Neutrophil (primary cell): ENCODE measurements around the gene GRWD1.

ENCODE experiments used
- H3K27ac ChIP-seq: fragments of 200-600 bp; sonication (generic); 2 replicates; pipeline ENCODE4 v1.5.1; 2016; ENCODE audit warnings: mild to moderate bottlenecking, moderate library complexity
- H3K27me3 ChIP-seq: fragments of 200-600 bp; sonication (generic); 2 replicates; pipeline ENCODE4 v1.6.0; 2016; ENCODE audit warnings: mild to moderate bottlenecking
- H3K36me3 ChIP-seq: fragments of 200-600 bp; sonication (generic); 2 replicates; pipeline ENCODE4 v1.5.1; 2017
- H3K4me1 ChIP-seq, 2 experiments: fragments of 200-600 bp in 1 of 2; sonication (generic) in 1 of 2; 1 replicate in 1 of 2; 2 replicates in 1 of 2; pipeline versions ENCODE4 v1.5.1 to v1.6.1; 2013 to 2016; ENCODE audit warnings: low read depth in 1 of 2, low read length in 1 of 2, mild to moderate bottlenecking in 1 of 2, moderate library complexity in 1 of 2; ENCODE audit not compliant: control insufficient read depth in 1 of 2, insufficient read depth in 1 of 2
- H3K4me3 ChIP-seq, 2 experiments: fragments of 200-600 bp in 1 of 2; sonication (generic) in 1 of 2; 1 replicate in 1 of 2; 2 replicates in 1 of 2; pipeline ENCODE4 v1.5.1; 2013 to 2016; ENCODE audit warnings: low read depth in 1 of 2, low read length in 1 of 2, mild to moderate bottlenecking in 1 of 2, moderate library complexity in 1 of 2
- H3K9me3 ChIP-seq: fragments of 200-600 bp; sonication (generic); 2 replicates; pipeline ENCODE4 v1.5.1; 2016
- CTCF ChIP-seq: fragments of 200-600 bp; sonication (generic); IDR thresholded peaks from 2 replicates; pipeline ENCODE4 v1.5.1; 2016; ENCODE audit warnings: antibody characterized with exemption

The GRWD1 gene

GRCh38 chr19:48443256-48443655, 2.5 kb upstream of the GRWD1 start:
- H3K36me3 ChIP-seq: no peaks in the 10 kb centered on the region
- H3K9me3 ChIP-seq: no peaks in the 10 kb centered on the region
- no peak overlapping the region for H3K4me3 ChIP-seq
- H3K27ac ChIP-seq: no peak overlapping the region
- peaks cover 25 to 27% of the 10 kb centered on the region in 2 experiments for H3K4me1 ChIP-seq
- peaks cover 57% of the 10 kb centered on the region for H3K27me3 ChIP-seq
- TF ChIP-seq CTCF: no peak

- Histone ChIP-seq H3K4me3 (peak overlapping the region in 1 of 2 experiments; percentile 21), H3K4me1 (peaks cover 25 to 27% of the 10 kb centered on the region in 2 experiments), H3K9me3 (no peaks in the 10 kb centered on the region), H3K27me3 (peaks cover 57% of the 10 kb centered on the region), H3K27ac (no peak overlapping the region), H3K36me3 (no peaks in the 10 kb centered on the region)
- no peak for TF ChIP-seq CTCF
These were observed 2.1 kb upstream of the GRWD1 start for GRCh38 chr19:48443731-48444128.

DNA sequence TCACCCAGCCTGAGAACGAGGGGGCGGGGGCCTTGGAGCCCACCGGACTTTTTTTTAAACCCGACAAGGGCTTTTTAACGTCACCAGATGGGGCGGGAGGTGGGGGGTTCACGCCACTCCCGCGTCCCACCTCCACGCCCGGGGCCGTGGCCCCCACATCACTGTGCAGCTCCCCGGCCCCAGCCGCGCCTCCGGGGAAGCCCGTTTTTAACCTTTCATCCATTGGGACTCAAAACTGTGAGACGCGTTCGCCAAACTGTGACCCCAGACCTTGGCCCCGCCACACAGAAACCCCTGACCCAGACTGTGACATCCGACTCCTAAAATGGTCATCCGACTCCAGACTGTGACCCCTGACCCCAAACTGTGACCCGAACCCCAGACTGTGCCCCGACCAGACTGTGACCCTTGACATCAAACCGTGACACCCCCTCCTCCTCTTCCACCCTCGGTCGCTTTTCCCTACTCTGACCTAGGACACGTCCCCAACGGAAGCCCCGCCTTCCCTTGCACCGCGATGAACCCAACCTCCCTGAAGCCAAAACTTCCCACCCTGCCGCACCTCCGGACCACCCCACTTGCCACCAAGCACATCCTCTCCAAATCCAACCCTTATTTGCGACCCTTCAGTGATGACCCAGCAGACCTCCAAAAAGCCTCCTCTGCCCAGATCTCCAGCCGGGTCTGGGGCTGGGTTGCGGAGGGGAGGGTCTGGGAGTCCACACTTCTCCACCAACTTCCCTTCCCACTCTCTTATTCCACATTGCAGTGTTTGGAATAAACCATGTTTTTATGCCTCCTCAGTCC, 1.5 kb upstream of the GRWD1 start:
- Histone ChIP-seq H3K36me3 (no peaks in the 10 kb centered on the region), H3K9me3 (no peaks in the 10 kb centered on the region), H3K27me3 (peaks cover 57% of the 10 kb centered on the region), H3K4me3 (peak overlapping the region in 1 of 2 experiments; percentile 21), H3K4me1 (peaks cover 25 to 27% of the 10 kb centered on the region in 2 experiments), H3K27ac (no peak overlapping the region)
- TF ChIP-seq CTCF: no peak

DNA sequence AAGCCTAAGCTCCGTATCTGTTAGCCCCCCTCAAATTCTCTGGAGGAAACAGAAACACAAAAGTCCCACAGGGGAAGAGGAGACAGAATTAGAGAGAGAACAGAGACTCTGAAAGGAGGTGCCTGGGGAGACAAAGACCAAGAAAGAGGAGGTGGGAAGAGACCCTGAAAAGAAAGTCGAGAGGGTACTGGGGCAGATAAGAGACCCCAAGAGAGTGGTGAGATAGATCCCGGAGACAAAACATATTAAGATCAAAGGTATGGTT, 915 bp upstream of the GRWD1 start:
- H3K9me3 ChIP-seq: no peaks in the 10 kb centered on the region
- H3K36me3 ChIP-seq: peaks cover under 1% of the 10 kb centered on the region
- TF ChIP-seq CTCF: no peak
- peaks cover 25 to 27% of the 10 kb centered on the region in 2 experiments for H3K4me1 ChIP-seq
- H3K27me3 ChIP-seq: peaks cover 55% of the 10 kb centered on the region
- no peak overlapping the region for H3K27ac ChIP-seq
- peak overlapping the region; percentile 85 to 86 for H3K4me3 ChIP-seq

- H3K27me3 ChIP-seq: peaks cover 51% of the 10 kb centered on the region
- peaks cover 4% of the 10 kb centered on the region for H3K36me3 ChIP-seq
- TF ChIP-seq CTCF: no peak
- H3K27ac ChIP-seq: peak overlapping the region; percentile 89
- peaks cover 25 to 27% of the 10 kb centered on the region in 2 experiments for H3K4me1 ChIP-seq
- H3K9me3 ChIP-seq: no peaks in the 10 kb centered on the region
- H3K4me3 ChIP-seq: peak overlapping the region; percentile 85 to 86
These were observed 552 bp upstream of the GRWD1 start for GRCh38 chr19:48445256-48445605.
